GM03348 (cell line): ENCODE measurements around the gene S1PR4.
"Not testable (repeated sequence)": the region's sequence is repeated elsewhere in the genome, so short reads cannot be mapped to it uniquely, and the experiment has no call there.

ENCODE experiments used
- DNase-seq: peaks from one replicate; pipeline ENCODE4 v3.0.0; 2012; ENCODE audit warnings: low spot score

S1PR4 gene

GRCh38 chr19:3183721-3184641 is 5.4 kb downstream of the S1PR4 start:
- DNase-seq: no peak

- peak; percentile 68 for DNase-seq
Measured at GRCh38 chr19:3184847-3185460, 6.4 kb downstream of the S1PR4 start.

GRCh38 chr19:3185461-3186159 is 7.0 kb downstream of the S1PR4 start, which contains the start of gene NCLN:
TSS of gene NCLN (plus strand) at chr19:3185930. CDS start at chr19:3186031, 101 bp downstream.
- peak; percentile 97 for DNase-seq

- no peak for DNase-seq
Measured at GRCh38 chr19:3186160-3186688, 7.7 kb downstream of the S1PR4 start.

GRCh38 chr19:3186891-3187661 is 8.5 kb downstream of the S1PR4 start:
- DNase-seq: no peak

- DNase-seq: no peak
Measured at GRCh38 chr19:3187662-3188511, 9.3 kb downstream of the S1PR4 start.

- no peak for DNase-seq
Measured at GRCh38 chr19:3188627-3189596, 10.3 kb downstream of the S1PR4 start.

GRCh38 chr19:3189702-3190469 is 11.3 kb downstream of the S1PR4 start:
- no peak for DNase-seq

GRCh38 chr19:3190470-3190770 is 11.9 kb downstream of the S1PR4 start:
- DNase-seq: no peak

GRCh38 chr19:3190921-3191805 is 12.6 kb downstream of the S1PR4 start:
- no peak for DNase-seq

GRCh38 chr19:3191806-3192104 is 13.2 kb downstream of the S1PR4 start:
- not testable (repeated sequence) for DNase-seq

- no peak for DNase-seq
Measured at GRCh38 chr19:3192228-3192635, 13.7 kb downstream of the S1PR4 start.

GRCh38 chr19:3192684-3193083 is 14.1 kb downstream of the S1PR4 start:
- no peak for DNase-seq

GRCh38 chr19:3193256-3194105 is 14.9 kb downstream of the S1PR4 start:
- no peak for DNase-seq

- DNase-seq: no peak
Measured at GRCh38 chr19:3194106-3195087, 15.8 kb downstream of the S1PR4 start.
